ENCODE results near the gene CDH1. TPM values are rescaled to one million over a fixed set of nuclear protein-coding genes. Genes with fewer than 3 reads are reported as not detected.

Gene CDH1
- polyA plus RNA-seq, 3 donors = 0.05 to 0.13 TPM; not detected in 1

DNA sequence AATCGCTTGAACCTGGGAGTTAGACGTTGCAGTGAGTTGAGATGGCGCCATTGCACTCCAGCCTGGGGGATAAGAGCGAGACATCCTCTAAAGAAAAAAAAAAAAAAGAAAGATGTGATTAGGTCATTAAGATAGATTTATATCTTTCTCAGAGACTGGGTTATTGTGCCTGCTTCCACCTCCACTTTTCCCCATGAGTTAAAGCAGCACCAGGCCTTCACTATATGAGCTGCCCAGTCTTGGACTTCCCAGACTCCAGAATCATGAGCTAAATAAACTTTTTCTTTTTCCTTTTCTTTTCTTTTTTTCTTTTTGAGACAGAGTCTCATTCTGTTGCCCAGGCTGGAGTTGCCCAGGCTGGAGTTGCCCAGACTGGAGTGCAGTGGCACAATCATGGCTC is 19.4 kb upstream of the CDH1 start:
- H4K20me1 ChIP-seq (ENCODE audit: insufficient read depth, low read length) = no peaks in the 10 kb centered on the region
- H3K36me3 Mint-ChIP-seq = no peaks in the 10 kb centered on the region
- H3K9me3 Mint-ChIP-seq = peaks cover 0 to 21% (median 3%) of the 10 kb centered on the region in 7 donors
- H3K4me3 ChIP-seq (replicated peaks in 1 of 3; ENCODE audit: low read depth in 2 of 3, low read length in 3 of 3) = no peak overlapping the region
- no peak overlapping the region for H3K27ac Mint-ChIP-seq
- H3K9me3 ChIP-seq (replicated peaks in 1 of 2; ENCODE audit: control insufficient read depth in 1 of 2, insufficient read depth in 1 of 2, low read length in 2 of 2) = peaks cover 0 to 5% of the 10 kb centered on the region in 2 donors
- H3K79me2 ChIP-seq (ENCODE audit: insufficient read depth, low read length) = no peaks in the 10 kb centered on the region
- H3K4me3 Mint-ChIP-seq = no peak overlapping the region
- intact Hi-C loops (cut with micrococcal nuclease) = no loop called here
- peaks cover 11 to 12% of the 10 kb centered on the region in 2 donors for H3K4me1 ChIP-seq (ENCODE audit: control insufficient read depth in 1 of 2, insufficient read depth in 2 of 2, low read length in 2 of 2)
- H3K9ac ChIP-seq (ENCODE audit: insufficient read depth, low read length, poor library complexity, severe bottlenecking) = no peak overlapping the region
- DNase-seq = no peak
- H2AFZ ChIP-seq (ENCODE audit: insufficient read depth, low read depth, low read length, poor library complexity, severe bottlenecking) = no peak overlapping the region
- TF ChIP-seq, protein P1, sequence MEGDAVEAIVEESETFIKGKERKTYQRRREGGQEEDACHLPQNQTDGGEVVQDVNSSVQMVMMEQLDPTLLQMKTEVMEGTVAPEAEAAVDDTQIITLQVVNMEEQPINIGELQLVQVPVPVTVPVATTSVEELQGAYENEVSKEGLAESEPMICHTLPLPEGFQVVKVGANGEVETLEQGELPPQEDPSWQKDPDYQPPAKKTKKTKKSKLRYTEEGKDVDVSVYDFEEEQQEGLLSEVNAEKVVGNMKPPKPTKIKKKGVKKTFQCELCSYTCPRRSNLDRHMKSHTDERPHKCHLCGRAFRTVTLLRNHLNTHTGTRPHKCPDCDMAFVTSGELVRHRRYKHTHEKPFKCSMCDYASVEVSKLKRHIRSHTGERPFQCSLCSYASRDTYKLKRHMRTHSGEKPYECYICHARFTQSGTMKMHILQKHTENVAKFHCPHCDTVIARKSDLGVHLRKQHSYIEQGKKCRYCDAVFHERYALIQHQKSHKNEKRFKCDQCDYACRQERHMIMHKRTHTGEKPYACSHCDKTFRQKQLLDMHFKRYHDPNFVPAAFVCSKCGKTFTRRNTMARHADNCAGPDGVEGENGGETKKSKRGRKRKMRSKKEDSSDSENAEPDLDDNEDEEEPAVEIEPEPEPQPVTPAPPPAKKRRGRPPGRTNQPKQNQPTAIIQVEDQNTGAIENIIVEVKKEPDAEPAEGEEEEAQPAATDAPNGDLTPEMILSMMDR (IDR thresholded peaks at IDR 0.05) = no peak
- no peaks in the 10 kb centered on the region for H3K36me3 ChIP-seq (replicated peaks in 1 of 2; ENCODE audit: control insufficient read depth in 1 of 2, insufficient read depth in 2 of 2, low read length in 2 of 2)
- no peak overlapping the region for H3K27ac ChIP-seq (ENCODE audit: low read depth in 1 of 2, low read length in 2 of 2)
- no CpG with 5 or more reads among the region's 4 CpGs for WGBS (ENCODE audit: insufficient coverage)
- peaks cover 8% of the 10 kb centered on the region for H3K4me1 Mint-ChIP-seq
- H3K27me3 Mint-ChIP-seq (ENCODE audit: low read depth in 3 of 3) = peaks cover 0 to 3% (median 1%) of the 10 kb centered on the region in 3 donors
- no peaks in the 10 kb centered on the region for H3K27me3 ChIP-seq (ENCODE audit: control insufficient read depth in 2 of 2, insufficient read depth in 2 of 2, low read length in 2 of 2)
- no peak overlapping the region for H3K4me2 ChIP-seq (replicated peaks; ENCODE audit: extremely low read depth, low read length, poor library complexity, severe bottlenecking)

DNA sequence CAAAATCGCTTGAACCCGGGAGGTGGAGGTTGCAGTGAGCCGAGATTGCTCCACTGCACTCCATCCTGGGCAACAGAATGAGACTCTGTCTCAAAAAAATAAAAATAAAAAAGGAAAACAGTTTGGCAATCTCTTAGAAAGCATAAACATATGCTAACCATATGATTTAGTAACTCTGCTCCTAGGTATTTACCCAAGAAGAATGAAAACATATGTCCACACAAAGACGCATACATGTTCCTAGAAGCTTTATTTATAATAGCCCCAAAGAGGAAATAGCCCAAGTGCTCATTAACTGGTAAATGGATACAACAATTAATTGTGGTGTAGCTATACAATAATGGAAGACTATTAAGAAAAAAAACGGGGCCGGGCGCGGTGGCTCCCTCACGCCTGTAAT is 18.5 kb upstream of the CDH1 start:
- H3K36me3 Mint-ChIP-seq = no peaks in the 10 kb centered on the region
- H3K36me3 ChIP-seq (replicated peaks in 1 of 2; ENCODE audit: control insufficient read depth in 1 of 2, insufficient read depth in 2 of 2, low read length in 2 of 2) = no peaks in the 10 kb centered on the region
- no peak overlapping the region for H3K27ac ChIP-seq (ENCODE audit: low read depth in 1 of 2, low read length in 2 of 2)
- no peak overlapping the region for H3K9ac ChIP-seq (ENCODE audit: insufficient read depth, low read length, poor library complexity, severe bottlenecking)
- no peak overlapping the region for H3K4me3 ChIP-seq (replicated peaks in 1 of 3; ENCODE audit: low read depth in 2 of 3, low read length in 3 of 3)
- intact Hi-C loops (cut with micrococcal nuclease) = no loop called here
- H3K4me3 Mint-ChIP-seq = no peak overlapping the region
- H3K9me3 ChIP-seq (replicated peaks in 1 of 2; ENCODE audit: control insufficient read depth in 1 of 2, insufficient read depth in 1 of 2, low read length in 2 of 2) = peaks cover 0 to 5% of the 10 kb centered on the region in 2 donors
- no peak overlapping the region for H3K27ac Mint-ChIP-seq
- H3K27me3 Mint-ChIP-seq (ENCODE audit: low read depth in 3 of 3) = peaks cover 0 to 3% (median 1%) of the 10 kb centered on the region in 3 donors
- no peaks in the 10 kb centered on the region for H4K20me1 ChIP-seq (ENCODE audit: insufficient read depth, low read length)
- no peaks in the 10 kb centered on the region for H3K27me3 ChIP-seq (ENCODE audit: control insufficient read depth in 2 of 2, insufficient read depth in 2 of 2, low read length in 2 of 2)
- 94% methylated on average over 2 of the region's 9 CpGs for WGBS (ENCODE audit: insufficient coverage)
- H2AFZ ChIP-seq (ENCODE audit: insufficient read depth, low read depth, low read length, poor library complexity, severe bottlenecking) = no peak overlapping the region
- H3K4me1 Mint-ChIP-seq = peaks cover 5% of the 10 kb centered on the region
- peaks cover 0 to 21% (median 3%) of the 10 kb centered on the region in 7 donors for H3K9me3 Mint-ChIP-seq
- H3K79me2 ChIP-seq (ENCODE audit: insufficient read depth, low read length) = no peaks in the 10 kb centered on the region
- TF ChIP-seq, protein P1 (IDR thresholded peaks at IDR 0.05) = no peak
- DNase-seq = no peak
- peaks cover 11% of the 10 kb centered on the region in 2 donors for H3K4me1 ChIP-seq (ENCODE audit: control insufficient read depth in 1 of 2, insufficient read depth in 2 of 2, low read length in 2 of 2)
- H3K4me2 ChIP-seq (replicated peaks; ENCODE audit: extremely low read depth, low read length, poor library complexity, severe bottlenecking) = no peak overlapping the region
